ENCODE data around the gene WDR73.

- TF ChIP-seq, protein P1, sequence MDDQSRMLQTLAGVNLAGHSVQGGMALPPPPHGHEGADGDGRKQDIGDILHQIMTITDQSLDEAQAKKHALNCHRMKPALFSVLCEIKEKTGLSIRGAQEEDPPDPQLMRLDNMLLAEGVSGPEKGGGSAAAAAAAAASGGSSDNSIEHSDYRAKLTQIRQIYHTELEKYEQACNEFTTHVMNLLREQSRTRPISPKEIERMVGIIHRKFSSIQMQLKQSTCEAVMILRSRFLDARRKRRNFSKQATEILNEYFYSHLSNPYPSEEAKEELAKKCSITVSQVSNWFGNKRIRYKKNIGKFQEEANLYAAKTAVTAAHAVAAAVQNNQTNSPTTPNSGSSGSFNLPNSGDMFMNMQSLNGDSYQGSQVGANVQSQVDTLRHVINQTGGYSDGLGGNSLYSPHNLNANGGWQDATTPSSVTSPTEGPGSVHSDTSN (IDR thresholded peaks at IDR 0.05) = no peak
- TF ChIP-seq CHD2 (IDR thresholded peaks at IDR 0.05; ENCODE audit: low read length, partially characterized antibody) = no peak
- no peak for TF ChIP-seq EP300 (IDR thresholded peaks at IDR 0.05; ENCODE audit: borderline replicate concordance in 1 of 2, low read depth in 1 of 2, low read length in 1 of 2)
Observed at GRCh38 chr15:84604826-84605553, 49.1 kb downstream of the WDR73 start.

Data from SK-N-SH (cell line).